ENCODE data around the gene ADAT1. TPM values are rescaled to one million over a fixed set of nuclear protein-coding genes. Genes with fewer than 3 reads are reported as not detected.

The ADAT1 gene
- total and polyA plus RNA-seq, 10 of the 15 experiments (the other 5 are each of a cell fraction or from before 2014, with no cell fraction given) = 26.2 to 77.4 (median 55.8) TPM

DNA sequence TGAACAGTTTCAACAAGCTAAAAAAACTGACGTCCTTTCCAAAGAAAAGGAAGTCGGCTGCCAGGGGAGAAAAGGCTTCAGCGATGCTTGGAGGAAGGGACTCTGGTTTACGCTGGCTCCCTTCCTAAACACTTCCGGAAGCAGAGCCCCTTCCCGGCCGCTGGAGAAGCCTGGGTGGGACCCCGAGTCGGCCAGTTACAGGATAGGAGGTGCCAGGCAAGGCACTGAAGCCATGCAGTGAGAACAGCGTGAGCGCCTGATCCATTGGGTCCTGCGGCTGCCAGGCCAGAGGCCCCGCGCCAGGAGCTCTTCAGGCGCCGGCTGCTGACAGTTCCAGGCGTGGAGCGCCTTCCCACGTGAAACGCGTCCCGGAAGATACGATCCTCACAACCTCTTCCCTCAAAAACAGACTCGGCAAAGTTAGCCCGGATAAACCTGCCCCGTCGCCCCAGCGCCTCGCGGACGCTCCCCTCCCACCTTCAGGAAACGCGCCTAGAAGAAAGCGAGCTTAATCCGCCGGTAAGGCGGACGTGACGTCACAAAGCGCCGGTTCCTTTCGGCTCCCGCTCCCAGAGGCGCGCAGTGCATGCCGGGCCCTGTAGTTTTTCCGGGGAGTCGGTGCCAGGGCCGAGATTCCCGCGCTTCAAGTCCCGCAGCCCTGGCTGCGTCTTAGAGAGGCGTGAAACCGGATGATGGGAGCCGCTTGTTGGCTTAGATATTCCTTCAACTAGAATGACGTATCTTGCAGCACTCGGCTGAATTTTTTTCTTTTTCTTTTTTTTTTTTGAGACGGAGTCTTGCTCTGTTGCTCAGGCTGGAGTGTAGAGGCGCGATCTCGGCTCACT lies at the start of gene ADAT1 (continued):
- TF ChIP-seq, protein P1, sequence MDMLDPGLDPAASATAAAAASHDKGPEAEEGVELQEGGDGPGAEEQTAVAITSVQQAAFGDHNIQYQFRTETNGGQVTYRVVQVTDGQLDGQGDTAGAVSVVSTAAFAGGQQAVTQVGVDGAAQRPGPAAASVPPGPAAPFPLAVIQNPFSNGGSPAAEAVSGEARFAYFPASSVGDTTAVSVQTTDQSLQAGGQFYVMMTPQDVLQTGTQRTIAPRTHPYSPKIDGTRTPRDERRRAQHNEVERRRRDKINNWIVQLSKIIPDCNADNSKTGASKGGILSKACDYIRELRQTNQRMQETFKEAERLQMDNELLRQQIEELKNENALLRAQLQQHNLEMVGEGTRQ (IDR thresholded peaks at IDR 0.05; ENCODE audit: borderline replicate concordance, low read depth, low read length) = no peak
- TF ChIP-seq, protein P2, sequence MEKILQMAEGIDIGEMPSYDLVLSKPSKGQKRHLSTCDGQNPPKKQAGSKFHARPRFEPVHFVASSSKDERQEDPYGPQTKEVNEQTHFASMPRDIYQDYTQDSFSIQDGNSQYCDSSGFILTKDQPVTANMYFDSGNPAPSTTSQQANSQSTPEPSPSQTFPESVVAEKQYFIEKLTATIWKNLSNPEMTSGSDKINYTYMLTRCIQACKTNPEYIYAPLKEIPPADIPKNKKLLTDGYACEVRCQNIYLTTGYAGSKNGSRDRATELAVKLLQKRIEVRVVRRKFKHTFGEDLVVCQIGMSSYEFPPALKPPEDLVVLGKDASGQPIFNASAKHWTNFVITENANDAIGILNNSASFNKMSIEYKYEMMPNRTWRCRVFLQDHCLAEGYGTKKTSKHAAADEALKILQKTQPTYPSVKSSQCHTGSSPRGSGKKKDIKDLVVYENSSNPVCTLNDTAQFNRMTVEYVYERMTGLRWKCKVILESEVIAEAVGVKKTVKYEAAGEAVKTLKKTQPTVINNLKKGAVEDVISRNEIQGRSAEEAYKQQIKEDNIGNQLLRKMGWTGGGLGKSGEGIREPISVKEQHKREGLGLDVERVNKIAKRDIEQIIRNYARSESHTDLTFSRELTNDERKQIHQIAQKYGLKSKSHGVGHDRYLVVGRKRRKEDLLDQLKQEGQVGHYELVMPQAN (conservative IDR thresholded peaks at IDR 0.05) = peak; percentile 96
- TF ChIP-seq KLF5 (IDR thresholded peaks at IDR 0.05; ENCODE audit: partially characterized antibody) = no peak
- no peak for TF ChIP-seq CHD4 (IDR thresholded peaks at IDR 0.05)
- TF ChIP-seq SRF (IDR thresholded peaks at IDR 0.05; ENCODE audit: low read depth in 2 of 2, low read length in 2 of 2) = no peak
- peak; percentile 57; the same call in 1 of the 2 replicates for TF ChIP-seq TBL1XR1 (IDR thresholded peaks at IDR 0.05; ENCODE audit: low read depth, low read length)
- peak; percentile 63; the same call in 1 of the 2 replicates for TF ChIP-seq NR2C1 (IDR thresholded peaks at IDR 0.05)
- TF ChIP-seq IKZF2 (IDR thresholded peaks at IDR 0.05) = no peak
- peak; percentile 3; the same call in 1 of the 2 replicates for TF ChIP-seq TCF12 (IDR thresholded peaks at IDR 0.05; ENCODE audit: low read depth, low read length)
- TF ChIP-seq, protein P3, sequence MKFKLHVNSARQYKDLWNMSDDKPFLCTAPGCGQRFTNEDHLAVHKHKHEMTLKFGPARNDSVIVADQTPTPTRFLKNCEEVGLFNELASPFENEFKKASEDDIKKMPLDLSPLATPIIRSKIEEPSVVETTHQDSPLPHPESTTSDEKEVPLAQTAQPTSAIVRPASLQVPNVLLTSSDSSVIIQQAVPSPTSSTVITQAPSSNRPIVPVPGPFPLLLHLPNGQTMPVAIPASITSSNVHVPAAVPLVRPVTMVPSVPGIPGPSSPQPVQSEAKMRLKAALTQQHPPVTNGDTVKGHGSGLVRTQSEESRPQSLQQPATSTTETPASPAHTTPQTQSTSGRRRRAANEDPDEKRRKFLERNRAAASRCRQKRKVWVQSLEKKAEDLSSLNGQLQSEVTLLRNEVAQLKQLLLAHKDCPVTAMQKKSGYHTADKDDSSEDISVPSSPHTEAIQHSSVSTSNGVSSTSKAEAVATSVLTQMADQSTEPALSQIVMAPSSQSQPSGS (IDR thresholded peaks at IDR 0.05; ENCODE audit: low read length) = peak; percentile 49; the same call in 1 of the 2 replicates
- peak; percentile 88 for TF ChIP-seq SIX5 (IDR thresholded peaks at IDR 0.05; ENCODE audit: low read depth, low read length, severe bottlenecking)
- TF ChIP-seq RELA (IDR thresholded peaks at IDR 0.05; ENCODE audit: borderline replicate concordance, partially characterized antibody) = no peak
- no peak for TF ChIP-seq RAD21 (IDR thresholded peaks at IDR 0.05; ENCODE audit: insufficient read depth, low read depth, low read length)
- TF ChIP-seq CBX3 (IDR thresholded peaks at IDR 0.05; ENCODE audit: borderline replicate concordance, low read depth) = no peak
- TF ChIP-seq CBX5 (IDR thresholded peaks at IDR 0.05; ENCODE audit: low read depth) = peak; percentile 56; the same call in 1 of the 2 replicates
- TF ChIP-seq, protein P4, sequence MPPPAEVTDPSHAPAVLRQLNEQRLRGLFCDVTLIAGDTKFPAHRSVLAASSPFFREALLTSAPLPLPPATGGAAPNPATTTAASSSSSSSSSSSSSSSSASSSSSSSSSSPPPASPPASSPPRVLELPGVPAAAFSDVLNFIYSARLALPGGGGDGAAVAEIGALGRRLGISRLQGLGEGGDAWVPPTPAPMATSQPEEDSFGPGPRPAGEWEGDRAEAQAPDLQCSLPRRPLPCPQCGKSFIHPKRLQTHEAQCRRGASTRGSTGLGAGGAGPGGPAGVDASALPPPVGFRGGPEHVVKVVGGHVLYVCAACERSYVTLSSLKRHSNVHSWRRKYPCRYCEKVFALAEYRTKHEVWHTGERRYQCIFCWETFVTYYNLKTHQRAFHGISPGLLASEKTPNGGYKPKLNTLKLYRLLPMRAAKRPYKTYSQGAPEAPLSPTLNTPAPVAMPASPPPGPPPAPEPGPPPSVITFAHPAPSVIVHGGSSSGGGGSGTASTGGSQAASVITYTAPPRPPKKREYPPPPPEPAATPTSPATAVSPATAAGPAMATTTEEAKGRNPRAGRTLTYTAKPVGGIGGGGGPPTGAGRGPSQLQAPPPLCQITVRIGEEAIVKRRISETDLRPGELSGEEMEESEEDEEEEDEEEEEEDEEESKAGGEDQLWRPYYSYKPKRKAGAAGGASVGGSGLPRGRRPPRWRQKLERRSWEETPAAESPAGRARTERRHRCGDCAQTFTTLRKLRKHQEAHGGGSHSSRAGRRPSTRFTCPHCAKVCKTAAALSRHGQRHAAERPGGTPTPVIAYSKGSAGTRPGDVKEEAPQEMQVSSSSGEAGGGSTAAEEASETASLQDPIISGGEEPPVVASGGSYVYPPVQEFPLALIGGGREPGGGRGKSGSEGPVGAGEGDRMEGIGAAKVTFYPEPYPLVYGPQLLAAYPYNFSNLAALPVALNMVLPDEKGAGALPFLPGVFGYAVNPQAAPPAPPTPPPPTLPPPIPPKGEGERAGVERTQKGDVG (CRISPR knock-in tag; IDR thresholded peaks at IDR 0.05) = no peak
- 0 out of 2 replicates have a peak, but pooled peaks have one; percentile 20 for TF ChIP-seq RFX5 (IDR thresholded peaks at IDR 0.05; ENCODE audit: low read depth, low read length)
- no peak for TF ChIP-seq HDAC6 (IDR thresholded peaks at IDR 0.05; ENCODE audit: unreplicated experiment)
- TF ChIP-seq, protein P5, sequence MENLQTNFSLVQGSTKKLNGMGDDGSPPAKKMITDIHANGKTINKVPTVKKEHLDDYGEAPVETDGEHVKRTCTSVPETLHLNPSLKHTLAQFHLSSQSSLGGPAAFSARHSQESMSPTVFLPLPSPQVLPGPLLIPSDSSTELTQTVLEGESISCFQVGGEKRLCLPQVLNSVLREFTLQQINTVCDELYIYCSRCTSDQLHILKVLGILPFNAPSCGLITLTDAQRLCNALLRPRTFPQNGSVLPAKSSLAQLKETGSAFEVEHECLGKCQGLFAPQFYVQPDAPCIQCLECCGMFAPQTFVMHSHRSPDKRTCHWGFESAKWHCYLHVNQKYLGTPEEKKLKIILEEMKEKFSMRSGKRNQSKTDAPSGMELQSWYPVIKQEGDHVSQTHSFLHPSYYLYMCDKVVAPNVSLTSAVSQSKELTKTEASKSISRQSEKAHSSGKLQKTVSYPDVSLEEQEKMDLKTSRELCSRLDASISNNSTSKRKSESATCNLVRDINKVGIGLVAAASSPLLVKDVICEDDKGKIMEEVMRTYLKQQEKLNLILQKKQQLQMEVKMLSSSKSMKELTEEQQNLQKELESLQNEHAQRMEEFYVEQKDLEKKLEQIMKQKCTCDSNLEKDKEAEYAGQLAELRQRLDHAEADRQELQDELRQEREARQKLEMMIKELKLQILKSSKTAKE (IDR thresholded peaks at IDR 0.05; ENCODE audit: low read depth, poor library complexity, severe bottlenecking) = no peak

All from GM12878 (cell line).